H9 (cell line): ENCODE data around the gene SPRR5. TPM values are rescaled to one million over a fixed set of nuclear protein-coding genes. Genes with fewer than 3 reads are reported as not detected.

ENCODE experiments used
- DNase-seq: peaks from one replicate; pipeline ENCODE4 v3.0.0-alpha.2; 2017
- H2AFZ ChIP-seq: one replicate; pipeline ENCODE4 v1.6.1; 2013; ENCODE audit warnings: mild to moderate bottlenecking, low read length, control low read depth, moderate library complexity
- H2AK5ac ChIP-seq: 2 replicates; pipeline ENCODE4 v1.6.1; 2013; ENCODE audit warnings: low read length, control low read depth, mixed read lengths; ENCODE audit not compliant: insufficient read length
- H2BK120ac ChIP-seq: one replicate; pipeline ENCODE4 v1.6.1; 2013; ENCODE audit warnings: low read depth, mild to moderate bottlenecking, low read length, control low read depth, inconsistent platforms; ENCODE audit not compliant: poor library complexity, severe bottlenecking
- H2BK12ac ChIP-seq: 2 replicates; pipeline ENCODE4 v1.6.1; 2013; ENCODE audit warnings: low read length, control low read depth, mixed read lengths, low read depth; ENCODE audit not compliant: insufficient read length
- H2BK15ac ChIP-seq: 2 replicates; pipeline ENCODE4 v1.6.1; 2013; ENCODE audit warnings: low read depth, low read length, control low read depth
- H2BK20ac ChIP-seq: one replicate; pipeline ENCODE4 v1.6.1; 2013; ENCODE audit warnings: low read depth, mild to moderate bottlenecking, low read length, control low read depth, inconsistent platforms; ENCODE audit not compliant: poor library complexity, severe bottlenecking
- H2BK5ac ChIP-seq: 2 replicates; pipeline ENCODE4 v1.6.1; 2013; ENCODE audit warnings: low read length, control low read depth, mixed read lengths; ENCODE audit not compliant: insufficient read length
- H3K14ac ChIP-seq: 2 replicates; pipeline ENCODE4 v1.6.1; 2013; ENCODE audit warnings: low read length, control low read depth; ENCODE audit not compliant: insufficient read depth
- H3K18ac ChIP-seq: 2 replicates; pipeline ENCODE4 v1.6.1; 2013; ENCODE audit warnings: low read depth, mild to moderate bottlenecking, mixed read lengths, low read length, control low read depth; ENCODE audit not compliant: insufficient read length
- H3K23ac ChIP-seq: 2 replicates; pipeline ENCODE4 v1.6.1; 2013; ENCODE audit warnings: low read length, control low read depth, mixed read lengths, low read depth; ENCODE audit not compliant: insufficient read length
- H3K23me2 ChIP-seq: 2 replicates; pipeline ENCODE4 v1.6.1; 2013; ENCODE audit warnings: low read depth, mild to moderate bottlenecking, mixed read lengths, low read length, control low read depth; ENCODE audit not compliant: insufficient read length, poor library complexity, severe bottlenecking
- H3K27ac ChIP-seq: 2 replicates; pipeline ENCODE4 v1.5.1; 2013; ENCODE audit warnings: low read length, control low read depth, mixed read lengths, low read depth; ENCODE audit not compliant: insufficient read length
- H3K27me3 ChIP-seq: 2 replicates; pipeline ENCODE4 v1.6.1; 2013; ENCODE audit warnings: low read length, control low read depth, inconsistent platforms; ENCODE audit not compliant: insufficient read depth
- H3K4ac ChIP-seq: 2 replicates; pipeline ENCODE4 v1.6.1; 2013; ENCODE audit warnings: low read depth, mild to moderate bottlenecking, control low read depth, inconsistent platforms, low read length, moderate library complexity
- H3K4me1 ChIP-seq: 2 replicates; pipeline ENCODE4 v1.6.1; 2013; ENCODE audit warnings: low read length, control low read depth, inconsistent platforms; ENCODE audit not compliant: insufficient read depth
- H3K4me2 ChIP-seq: 2 replicates; pipeline ENCODE4 v1.6.1; 2013; ENCODE audit warnings: low read length, control low read depth, mixed read lengths; ENCODE audit not compliant: insufficient read length, insufficient read depth
- H3K56ac ChIP-seq: 2 replicates; pipeline ENCODE4 v1.6.1; 2013; ENCODE audit warnings: low read depth, mild to moderate bottlenecking, mixed read lengths, low read length, control low read depth; ENCODE audit not compliant: insufficient read length
- H3K79me1 ChIP-seq: 2 replicates; pipeline ENCODE4 v1.6.1; 2013; ENCODE audit warnings: low read depth, mild to moderate bottlenecking, moderate library complexity, low read length, control low read depth, inconsistent platforms; ENCODE audit not compliant: insufficient read depth, poor library complexity, severe bottlenecking
- H3K79me2 ChIP-seq: 2 replicates; pipeline ENCODE4 v1.6.1; 2013; ENCODE audit warnings: low read length, control low read depth, inconsistent platforms; ENCODE audit not compliant: insufficient read depth
- H3K9ac ChIP-seq: 2 replicates; pipeline ENCODE4 v1.6.1; 2013; ENCODE audit warnings: low read length, control low read depth, mixed read lengths; ENCODE audit not compliant: insufficient read length; ENCODE audit errors: extremely low read depth
- H3K9me3 ChIP-seq: one replicate; pipeline ENCODE4 v1.6.1; 2013; ENCODE audit warnings: low read depth, low read length, inconsistent platforms; ENCODE audit not compliant: control insufficient read depth
- H3T11ph ChIP-seq: one replicate; pipeline ENCODE4 v1.6.1; 2013; ENCODE audit warnings: mild to moderate bottlenecking, low read length, control low read depth, inconsistent platforms
- H4K20me1 ChIP-seq: one replicate; pipeline ENCODE4 v1.6.1; 2013; ENCODE audit not compliant: control insufficient read depth, insufficient read length, insufficient read depth
- H4K5ac ChIP-seq: 2 replicates; pipeline ENCODE4 v1.6.1; 2013; ENCODE audit warnings: low read depth, mild to moderate bottlenecking, mixed read lengths, low read length, control low read depth; ENCODE audit not compliant: insufficient read length
- H4K8ac ChIP-seq: replicated peaks from 2 replicates; pipeline ENCODE4 v1.6.1; 2013; ENCODE audit warnings: low read length, control low read depth, mixed read lengths, low read depth; ENCODE audit not compliant: insufficient read length
- H4K91ac ChIP-seq: 2 replicates; pipeline ENCODE4 v1.6.1; 2013; ENCODE audit warnings: low read depth, mild to moderate bottlenecking, moderate library complexity, mixed read lengths, low read length, control low read depth; ENCODE audit not compliant: insufficient read length
- H3K27ac Mint-ChIP-seq, 3 experiments: 2 replicates in 2 of 3; 3 replicates in 1 of 3; pipeline ENCODE4 v1.8.0; 2020 to 2021; ENCODE audit warnings: mixed read lengths in 3 of 3, mild to moderate bottlenecking in 1 of 3, moderate library complexity in 1 of 3
- H3K27me3 Mint-ChIP-seq: 2 replicates; pipeline ENCODE4 v1.8.0; 2021; ENCODE audit warnings: low read depth, mild to moderate bottlenecking, moderate library complexity, mixed read lengths
- H3K36me3 Mint-ChIP-seq, 3 experiments: 2 replicates in 2 of 3; 3 replicates in 1 of 3; pipeline ENCODE4 v1.8.0; 2020 to 2021; ENCODE audit warnings: low read depth in 3 of 3, mixed read lengths in 3 of 3; ENCODE audit not compliant: insufficient read depth in 1 of 3
- H3K4me1 Mint-ChIP-seq, 2 experiments: 2 replicates each; pipeline ENCODE4 v1.8.0; 2020; ENCODE audit warnings: mixed read lengths in 2 of 2
- H3K4me3 Mint-ChIP-seq, 2 experiments: 2 replicates in 1 of 2; 3 replicates in 1 of 2; pipeline ENCODE4 v1.8.0; 2020 to 2021; ENCODE audit warnings: mild to moderate bottlenecking in 2 of 2, mixed read lengths in 2 of 2, moderate library complexity in 1 of 2
- H3K9me3 Mint-ChIP-seq, 2 experiments: 2 replicates in 1 of 2; 3 replicates in 1 of 2; pipeline ENCODE4 v1.8.0; 2020; ENCODE audit warnings: mild to moderate bottlenecking in 2 of 2, mixed read lengths in 2 of 2, moderate library complexity in 1 of 2
- WGBS: extraction: QIAGEN DNeasy Blood & Tissue Kit; methylation state at CpG from one replicate; pipeline ENCODE4 v1.1.7; 2013; ENCODE audit warnings: missing lambda C conversion rate, low lambda C conversion rate, mixed read lengths; ENCODE audit not compliant: insufficient read length; ENCODE audit errors: extremely low coverage; 5-methylcytosine and 5-hydroxymethylcytosine counted together
- total RNA-seq: library from RNA; stranded (reverse); gene quantifications from 2 replicates; pipeline ENCODE4 v1.2.1, GENCODE V29; 2021
- TF ChIP-seq, protein P1 (sequence below): fragments of 200-600 bp; sonication (generic); conservative IDR thresholded peaks from 3 replicates; pipeline ENCODE4 v1.8.0; 2021; ENCODE audit warnings: antibody characterized with exemption, mild to moderate bottlenecking

Gene SPRR5
- total RNA-seq, 1 experiment from 2014 or later = not detected

DNA sequence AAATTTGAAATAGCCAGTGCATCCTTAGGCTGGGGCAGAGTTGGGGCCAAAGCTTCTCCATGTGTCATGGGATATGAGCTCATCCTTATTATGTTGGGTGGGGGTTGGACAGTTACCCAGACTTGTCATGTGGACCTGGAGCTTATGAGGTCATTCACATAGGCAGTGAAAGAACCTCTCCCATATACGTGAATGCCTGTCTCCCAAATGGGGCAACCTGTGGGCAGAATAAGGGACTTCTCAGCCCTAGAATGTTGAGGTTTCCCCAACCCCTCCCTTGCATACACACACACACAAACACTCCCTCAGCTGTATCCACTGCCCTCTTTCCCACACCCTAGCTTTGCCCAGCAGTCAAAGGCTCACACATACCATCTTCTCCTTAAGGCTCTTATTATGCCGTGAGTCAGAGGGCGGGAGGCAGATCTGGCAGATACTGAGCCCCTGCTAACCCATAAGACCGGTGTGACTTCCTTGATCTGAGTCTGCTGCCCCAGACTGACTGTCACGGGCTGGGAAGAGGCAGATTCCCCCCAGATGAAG, 40.9 kb upstream of the SPRR5 start:
- Mint-ChIP-seq H3K4me1 (no peaks in the 10 kb centered on the region), H3K27ac (no peak overlapping the region), H3K36me3 (peaks cover 0 to 26% (median 5%) of the 10 kb centered on the region in 3 experiments; a peak in 5 of 7 replicates), H3K9me3 (peaks cover 67 to 90% of the 10 kb centered on the region in 2 experiments), H3K4me3 (no peak overlapping the region), H3K27me3 (peaks cover 5% of the 10 kb centered on the region)
- Histone ChIP-seq H2BK12ac (no peak overlapping the region), H3K4ac (no peak overlapping the region), H2BK5ac (no peak overlapping the region), H4K91ac (no peak overlapping the region), H4K20me1 (no peaks in the 10 kb centered on the region), H4K5ac (no peak overlapping the region), H3K4me2 (no peak overlapping the region), H2AFZ (no peak overlapping the region), H3K9me3 (no peaks in the 10 kb centered on the region), H3K56ac (no peak overlapping the region), H3K27me3 (no peaks in the 10 kb centered on the region), H3K79me1 (no peaks in the 10 kb centered on the region), H2BK120ac (no peak overlapping the region), H3K23me2 (no peaks in the 10 kb centered on the region), H2BK20ac (no peak overlapping the region), H3K79me2 (no peaks in the 10 kb centered on the region), H3K27ac (no peak overlapping the region), H3K23ac (no peak overlapping the region), H3K14ac (no peak overlapping the region), H3K9ac (no peak overlapping the region), H3T11ph (no peak overlapping the region), H2BK15ac (no peak overlapping the region), H3K18ac (no peak overlapping the region), H2AK5ac (no peak overlapping the region), H3K4me1 (no peaks in the 10 kb centered on the region), H4K8ac (no peak overlapping the region)
- no peak for DNase-seq
- no CpG with 5 or more reads among the region's 5 CpGs for WGBS
- TF ChIP-seq, protein P1, sequence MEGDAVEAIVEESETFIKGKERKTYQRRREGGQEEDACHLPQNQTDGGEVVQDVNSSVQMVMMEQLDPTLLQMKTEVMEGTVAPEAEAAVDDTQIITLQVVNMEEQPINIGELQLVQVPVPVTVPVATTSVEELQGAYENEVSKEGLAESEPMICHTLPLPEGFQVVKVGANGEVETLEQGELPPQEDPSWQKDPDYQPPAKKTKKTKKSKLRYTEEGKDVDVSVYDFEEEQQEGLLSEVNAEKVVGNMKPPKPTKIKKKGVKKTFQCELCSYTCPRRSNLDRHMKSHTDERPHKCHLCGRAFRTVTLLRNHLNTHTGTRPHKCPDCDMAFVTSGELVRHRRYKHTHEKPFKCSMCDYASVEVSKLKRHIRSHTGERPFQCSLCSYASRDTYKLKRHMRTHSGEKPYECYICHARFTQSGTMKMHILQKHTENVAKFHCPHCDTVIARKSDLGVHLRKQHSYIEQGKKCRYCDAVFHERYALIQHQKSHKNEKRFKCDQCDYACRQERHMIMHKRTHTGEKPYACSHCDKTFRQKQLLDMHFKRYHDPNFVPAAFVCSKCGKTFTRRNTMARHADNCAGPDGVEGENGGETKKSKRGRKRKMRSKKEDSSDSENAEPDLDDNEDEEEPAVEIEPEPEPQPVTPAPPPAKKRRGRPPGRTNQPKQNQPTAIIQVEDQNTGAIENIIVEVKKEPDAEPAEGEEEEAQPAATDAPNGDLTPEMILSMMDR = no peak
